ENCODE measurements around the gene RASSF4.

DNA sequence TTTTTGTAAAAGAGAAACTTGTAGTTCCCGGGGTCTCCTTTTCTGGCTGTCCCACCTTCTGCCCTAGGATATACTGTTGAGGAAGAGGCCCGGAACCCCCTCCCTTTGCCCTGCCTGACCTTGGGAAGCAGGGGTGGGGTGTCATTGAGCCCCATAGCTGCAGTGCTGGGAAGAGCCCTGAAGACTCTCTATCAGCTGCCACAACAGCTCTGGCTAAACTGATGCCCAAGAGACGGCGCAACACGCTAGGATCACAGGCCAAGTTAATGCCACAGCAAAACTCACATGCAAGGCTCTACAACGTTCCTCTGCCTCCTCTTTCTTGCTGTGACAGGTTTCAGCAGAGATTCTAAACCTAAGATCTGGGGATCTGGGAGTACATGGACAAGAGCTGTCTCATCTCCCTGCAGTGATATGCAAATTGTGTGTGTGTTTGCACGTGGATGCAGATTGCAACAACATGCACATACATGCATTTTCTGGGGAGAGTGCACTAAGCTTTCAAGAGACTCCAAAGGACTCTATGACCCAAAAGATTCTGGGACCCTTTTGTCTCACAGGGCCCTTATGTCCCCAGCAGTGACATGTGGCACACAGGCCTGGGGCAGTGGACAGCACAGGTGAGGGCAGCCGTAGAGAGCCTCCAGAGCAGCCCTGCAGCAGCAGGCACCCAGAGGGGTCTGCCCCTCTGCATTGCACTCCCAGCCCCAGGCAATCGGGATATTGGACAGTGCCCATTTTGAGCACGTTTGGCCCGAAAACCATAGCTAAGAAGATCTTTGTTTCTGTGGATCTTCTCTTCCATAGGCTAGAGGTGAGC is 2.5 kb downstream of the RASSF4 start:
- TF ChIP-seq GATA2 (IDR thresholded peaks at IDR 0.05; ENCODE audit: low read depth, low read length) (no peak), GATA3 (IDR thresholded peaks at IDR 0.05; ENCODE audit: low read depth, low read length) (no peak)

Data from SH-SY5Y (cell line).